Astrocyte (in vitro differentiated cells and primary cell): Measurements from ENCODE around the gene MAP4K4. TPM values are rescaled to one million over a fixed set of nuclear protein-coding genes. Genes with fewer than 3 reads are reported as not detected.

ENCODE experiments used
- DNase-seq: peaks from one replicate; pipeline ENCODE4 v3.0.0-alpha.2; 2010; ENCODE audit warnings: low read depth
- FAIRE-seq: peaks from 2 replicates; lab custom pipeline; 2011; peaks lifted over from hg19 to GRCh38; lab: Jason Lieb, UNC
- H2AFZ ChIP-seq: 2 replicates; pipeline ENCODE4 v1.6.0; 2012; ENCODE audit warnings: low read depth, low read length, inconsistent platforms
- H3K27ac ChIP-seq: 2 replicates; pipeline ENCODE4 v1.5.1; 2011; ENCODE audit warnings: low read depth, low read length, inconsistent platforms
- H3K27me3 ChIP-seq: 2 replicates; pipeline ENCODE4 v1.6.0; 2011; ENCODE audit warnings: low read length, inconsistent platforms; ENCODE audit not compliant: insufficient read depth
- H3K36me3 ChIP-seq: 2 replicates; pipeline ENCODE4 v1.5.1; 2011; ENCODE audit warnings: low read length, inconsistent platforms; ENCODE audit not compliant: insufficient read depth
- H3K4me1 ChIP-seq: 2 replicates; pipeline ENCODE4 v1.5.1; 2011; ENCODE audit warnings: low read length, inconsistent platforms; ENCODE audit not compliant: insufficient read depth
- H3K4me2 ChIP-seq: 2 replicates; pipeline ENCODE4 v1.6.0; 2012; ENCODE audit warnings: low read length, inconsistent platforms
- H3K4me3 ChIP-seq: 2 replicates; pipeline ENCODE4 v1.5.1; 2011; ENCODE audit warnings: low read depth, mild to moderate bottlenecking, low read length, inconsistent platforms; ENCODE audit not compliant: insufficient read depth
- H3K79me2 ChIP-seq: 2 replicates; pipeline ENCODE4 v1.6.0; 2012; ENCODE audit warnings: mild to moderate bottlenecking, low read length, inconsistent platforms; ENCODE audit not compliant: insufficient read depth
- H3K9ac ChIP-seq: 2 replicates; pipeline ENCODE4 v1.6.0; 2012; ENCODE audit warnings: mild to moderate bottlenecking, low read length, inconsistent platforms
- H3K9me3 ChIP-seq: 2 replicates; pipeline ENCODE4 v1.5.1; 2012; ENCODE audit warnings: low read depth, mild to moderate bottlenecking, low read length, inconsistent platforms; ENCODE audit not compliant: insufficient read depth
- H4K20me1 ChIP-seq: 2 replicates; pipeline ENCODE4 v1.6.0; 2012; ENCODE audit warnings: low read length, inconsistent platforms; ENCODE audit not compliant: insufficient read depth
- H3K27ac Mint-ChIP-seq: one replicate; pipeline ENCODE4 v1.8.0; 2021; ENCODE audit warnings: mild to moderate bottlenecking, mixed read lengths; ENCODE audit not compliant: unreplicated experiment
- H3K27me3 Mint-ChIP-seq: one replicate; pipeline ENCODE4 v1.8.0; 2021; ENCODE audit warnings: low read depth, mixed read lengths; ENCODE audit not compliant: unreplicated experiment
- H3K36me3 Mint-ChIP-seq: one replicate; pipeline ENCODE4 v1.8.0; 2021; ENCODE audit warnings: low read depth, mixed read lengths; ENCODE audit not compliant: unreplicated experiment
- H3K4me1 Mint-ChIP-seq: one replicate; pipeline ENCODE4 v1.8.0; 2021; ENCODE audit warnings: low read depth, mixed read lengths; ENCODE audit not compliant: unreplicated experiment
- H3K4me3 Mint-ChIP-seq: one replicate; pipeline ENCODE4 v1.8.0; 2021; ENCODE audit warnings: mild to moderate bottlenecking, moderate library complexity, mixed read lengths; ENCODE audit not compliant: unreplicated experiment
- H3K9me3 Mint-ChIP-seq: one replicate; pipeline ENCODE4 v1.8.0; 2021; ENCODE audit warnings: mild to moderate bottlenecking, mixed read lengths; ENCODE audit not compliant: unreplicated experiment
- EZH2 ChIP-seq: IDR thresholded peaks from 2 replicates; pipeline ENCODE4 v1.6.1; 2012; ENCODE audit warnings: mild to moderate bottlenecking, low read length, inconsistent platforms; ENCODE audit not compliant: insufficient read depth
- total RNA-seq: library from RNA; stranded (reverse); gene quantifications from 2 replicates; pipeline ENCODE4 v1.2.1, GENCODE V29; 2021
- TF ChIP-seq, protein P1 (sequence below): IDR thresholded peaks from 2 replicates; pipeline ENCODE4 v1.5.1; 2011; ENCODE audit warnings: low read depth, mild to moderate bottlenecking, inconsistent platforms, low read length, moderate library complexity; ENCODE audit not compliant: insufficient read depth

MAP4K4 gene
- total RNA-seq, 1 donor from 2014 or later: 231 TPM

DNA sequence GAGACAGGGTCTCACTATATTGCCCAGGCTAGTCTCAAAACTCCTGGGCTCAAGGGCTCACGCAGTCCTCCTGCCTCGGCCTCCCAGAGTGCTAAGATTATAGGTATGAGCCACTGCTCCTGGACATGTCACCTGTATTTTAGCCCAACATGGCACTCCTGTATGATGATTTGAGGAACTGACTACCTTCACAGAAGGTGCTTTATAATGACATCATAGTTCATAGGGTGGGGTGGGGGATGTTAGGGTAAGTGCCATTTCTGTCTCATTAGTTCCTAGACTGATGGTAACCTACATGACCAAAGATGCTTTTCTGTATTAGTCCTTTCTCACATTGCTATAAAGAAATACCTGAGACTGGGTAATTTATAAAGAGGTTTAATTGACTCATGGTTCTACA lies 109.7 kb downstream of the MAP4K4 start:
- no peak overlapping the region for H2AFZ ChIP-seq
- peaks cover 7% of the 10 kb centered on the region for H3K36me3 Mint-ChIP-seq
- no peaks in the 10 kb centered on the region for H3K36me3 ChIP-seq
- no peaks in the 10 kb centered on the region for H3K27me3 ChIP-seq
- H3K4me3 ChIP-seq: no peak overlapping the region
- peak overlapping the region; percentile 88 for H3K27ac ChIP-seq
- no peak overlapping the region for H3K9ac ChIP-seq
- DNase-seq (no peak), FAIRE-seq (no peak)
- TF ChIP-seq, protein P1, sequence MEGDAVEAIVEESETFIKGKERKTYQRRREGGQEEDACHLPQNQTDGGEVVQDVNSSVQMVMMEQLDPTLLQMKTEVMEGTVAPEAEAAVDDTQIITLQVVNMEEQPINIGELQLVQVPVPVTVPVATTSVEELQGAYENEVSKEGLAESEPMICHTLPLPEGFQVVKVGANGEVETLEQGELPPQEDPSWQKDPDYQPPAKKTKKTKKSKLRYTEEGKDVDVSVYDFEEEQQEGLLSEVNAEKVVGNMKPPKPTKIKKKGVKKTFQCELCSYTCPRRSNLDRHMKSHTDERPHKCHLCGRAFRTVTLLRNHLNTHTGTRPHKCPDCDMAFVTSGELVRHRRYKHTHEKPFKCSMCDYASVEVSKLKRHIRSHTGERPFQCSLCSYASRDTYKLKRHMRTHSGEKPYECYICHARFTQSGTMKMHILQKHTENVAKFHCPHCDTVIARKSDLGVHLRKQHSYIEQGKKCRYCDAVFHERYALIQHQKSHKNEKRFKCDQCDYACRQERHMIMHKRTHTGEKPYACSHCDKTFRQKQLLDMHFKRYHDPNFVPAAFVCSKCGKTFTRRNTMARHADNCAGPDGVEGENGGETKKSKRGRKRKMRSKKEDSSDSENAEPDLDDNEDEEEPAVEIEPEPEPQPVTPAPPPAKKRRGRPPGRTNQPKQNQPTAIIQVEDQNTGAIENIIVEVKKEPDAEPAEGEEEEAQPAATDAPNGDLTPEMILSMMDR: no peak
- no peak for TF ChIP-seq EZH2
- H4K20me1 ChIP-seq: peaks cover 72% of the 10 kb centered on the region
- H3K4me2 ChIP-seq: no peak overlapping the region
- H3K27me3 Mint-ChIP-seq: no peaks in the 10 kb centered on the region
- H3K4me1 Mint-ChIP-seq: peaks cover 78% of the 10 kb centered on the region
- no peaks in the 10 kb centered on the region for H3K9me3 ChIP-seq
- H3K4me3 Mint-ChIP-seq: no peak overlapping the region
- peaks cover 52% of the 10 kb centered on the region for H3K4me1 ChIP-seq
- H3K9me3 Mint-ChIP-seq: no peaks in the 10 kb centered on the region
- peak overlapping the region; percentile 79 for H3K27ac Mint-ChIP-seq
- H3K79me2 ChIP-seq: peaks cover 91% of the 10 kb centered on the region

- Histone ChIP-seq H4K20me1 (peaks cover 68% of the 10 kb centered on the region), H3K27ac (peak overlapping the region; percentile 8), H3K36me3 (no peaks in the 10 kb centered on the region), H3K4me3 (no peak overlapping the region), H3K9me3 (no peaks in the 10 kb centered on the region), H3K79me2 (peaks cover 91% of the 10 kb centered on the region), H3K4me1 (peaks cover 45% of the 10 kb centered on the region), H3K4me2 (no peak overlapping the region), H3K27me3 (no peaks in the 10 kb centered on the region), H2AFZ (no peak overlapping the region), H3K9ac (no peak overlapping the region)
- DNase-seq (no peak), FAIRE-seq (no peak)
- TF ChIP-seq, protein P1: no peak
- TF ChIP-seq EZH2: no peak
- H3K4me3 Mint-ChIP-seq: no peak overlapping the region
- H3K9me3 Mint-ChIP-seq: no peaks in the 10 kb centered on the region
- H3K27ac Mint-ChIP-seq: peak overlapping the region; percentile 79
- no peaks in the 10 kb centered on the region for H3K27me3 Mint-ChIP-seq
- H3K36me3 Mint-ChIP-seq: peaks cover 2% of the 10 kb centered on the region
- peaks cover 74% of the 10 kb centered on the region for H3K4me1 Mint-ChIP-seq
Observed at GRCh38 chr2:101808006-101808562, 110.6 kb downstream of the MAP4K4 start.

DNA sequence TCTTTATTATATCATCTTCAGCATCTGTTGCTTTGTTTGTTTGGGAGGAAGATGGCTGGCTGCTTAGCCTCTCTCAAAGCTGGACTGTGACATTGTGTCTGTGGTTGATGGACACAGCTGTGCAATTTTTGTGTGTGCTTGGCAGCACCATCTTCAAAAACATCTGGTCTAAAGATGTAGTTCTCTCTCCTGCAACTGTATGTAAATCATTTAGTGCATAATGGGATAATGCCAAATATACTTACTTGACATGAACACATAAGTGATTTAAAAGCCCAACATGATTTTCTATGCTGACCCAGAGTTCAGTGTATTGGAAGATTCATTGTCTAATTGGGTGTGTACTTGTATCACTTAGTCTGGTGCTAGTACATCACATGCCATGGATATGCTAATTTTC lies 112.2 kb downstream of the MAP4K4 start:
- H3K9me3 Mint-ChIP-seq: no peaks in the 10 kb centered on the region
- no peak for DNase-seq
- H3K4me3 Mint-ChIP-seq: no peak overlapping the region
- Histone ChIP-seq H3K27ac (no peak overlapping the region), H3K4me3 (no peak overlapping the region), H2AFZ (no peak overlapping the region), H3K4me2 (no peak overlapping the region), H4K20me1 (peaks cover 68% of the 10 kb centered on the region), H3K9ac (no peak overlapping the region), H3K27me3 (no peaks in the 10 kb centered on the region), H3K79me2 (peaks cover 91% of the 10 kb centered on the region), H3K4me1 (peaks cover 30% of the 10 kb centered on the region), H3K36me3 (no peaks in the 10 kb centered on the region), H3K9me3 (no peaks in the 10 kb centered on the region)
- no peaks in the 10 kb centered on the region for H3K27me3 Mint-ChIP-seq
- TF ChIP-seq EZH2: no peak
- no peaks in the 10 kb centered on the region for H3K36me3 Mint-ChIP-seq
- H3K27ac Mint-ChIP-seq: peak overlapping the region; percentile 72
- H3K4me1 Mint-ChIP-seq: peaks cover 65% of the 10 kb centered on the region
- no peak for FAIRE-seq
